ENCODE results near the gene TEX51.

TEX51 gene

GRCh38 chr2:126946318-126947102, 47.8 kb downstream of the TEX51 start:
- peaks cover 15% of the 10 kb centered on the region for H3K9me3 ChIP-seq (ENCODE audit: control insufficient read depth, insufficient read depth, low read length)
- no peak overlapping the region for H3K9ac ChIP-seq (ENCODE audit: low read depth, low read length)
- peaks cover 4% of the 10 kb centered on the region for H3K4me1 ChIP-seq (ENCODE audit: control insufficient read depth, insufficient read depth, low read length)
- no peaks in the 10 kb centered on the region for H3K36me3 ChIP-seq (ENCODE audit: control insufficient read depth, insufficient read depth, low read length)
- peaks cover 2% of the 10 kb centered on the region for H3K27me3 ChIP-seq (ENCODE audit: control insufficient read depth, insufficient read depth, low read length)
- H3K4me3 ChIP-seq (ENCODE audit: low read depth, low read length): no peak overlapping the region

- Histone ChIP-seq H3K36me3 (ENCODE audit: control insufficient read depth, insufficient read depth, low read length) (no peaks in the 10 kb centered on the region), H3K4me1 (ENCODE audit: control insufficient read depth, insufficient read depth, low read length) (peaks cover 2% of the 10 kb centered on the region), H3K4me3 (ENCODE audit: low read depth, low read length) (no peak overlapping the region), H3K9ac (ENCODE audit: low read depth, low read length) (no peak overlapping the region), H3K9me3 (ENCODE audit: control insufficient read depth, insufficient read depth, low read length) (peaks cover 15% of the 10 kb centered on the region), H3K27me3 (ENCODE audit: control insufficient read depth, insufficient read depth, low read length) (peaks cover 2% of the 10 kb centered on the region)
These were observed 48.4 kb downstream of the TEX51 start for GRCh38 chr2:126947103-126947429.

- Histone ChIP-seq H3K27me3 (ENCODE audit: control insufficient read depth, insufficient read depth, low read length) (peaks cover 4% of the 10 kb centered on the region), H3K36me3 (ENCODE audit: control insufficient read depth, insufficient read depth, low read length) (no peaks in the 10 kb centered on the region), H3K4me1 (ENCODE audit: control insufficient read depth, insufficient read depth, low read length) (no peaks in the 10 kb centered on the region), H3K4me3 (ENCODE audit: low read depth, low read length) (no peak overlapping the region), H3K9ac (ENCODE audit: low read depth, low read length) (no peak overlapping the region), H3K9me3 (ENCODE audit: control insufficient read depth, insufficient read depth, low read length) (no peaks in the 10 kb centered on the region)
These were observed 51.1 kb downstream of the TEX51 start for GRCh38 chr2:126949775-126950174.

GRCh38 chr2:126950504-126950903, 51.8 kb downstream of the TEX51 start:
- Histone ChIP-seq H3K27me3 (ENCODE audit: control insufficient read depth, insufficient read depth, low read length) (peaks cover 4% of the 10 kb centered on the region), H3K4me3 (ENCODE audit: low read depth, low read length) (no peak overlapping the region), H3K36me3 (ENCODE audit: control insufficient read depth, insufficient read depth, low read length) (no peaks in the 10 kb centered on the region), H3K4me1 (ENCODE audit: control insufficient read depth, insufficient read depth, low read length) (peaks cover 3% of the 10 kb centered on the region), H3K9me3 (ENCODE audit: control insufficient read depth, insufficient read depth, low read length) (no peaks in the 10 kb centered on the region), H3K9ac (ENCODE audit: low read depth, low read length) (no peak overlapping the region)
